Esophagus muscularis mucosa (tissue), 4 donors: ENCODE results near the gene CREB3L4. TPM values are rescaled to one million over a fixed set of nuclear protein-coding genes. Genes with fewer than 3 reads are reported as not detected.

ENCODE experiments used
- DNase-seq: peaks from one replicate; pipeline ENCODE4 v3.0.0-alpha.2; 2017; ENCODE audit errors: extremely low spot score
- H3K27ac ChIP-seq, 4 donors: fragments of 200-600 bp; sonication (generic); replicated peaks in 1 of 4; 1 replicate in 3 of 4; 2 replicates in 1 of 4; pipeline ENCODE4 v1.5.1; 2016 to 2019; ENCODE audit warnings: mild to moderate bottlenecking in 1 of 4
- H3K27me3 ChIP-seq, 4 donors: fragments of 200-600 bp; sonication (generic); one replicate each; pipeline versions ENCODE4 v1.5.1 to v1.6.0; 2016 to 2019
- H3K36me3 ChIP-seq, 4 donors: fragments of 200-600 bp; sonication (generic); one replicate each; pipeline ENCODE4 v1.5.1; 2016 to 2019
- H3K4me1 ChIP-seq, 4 donors: fragments of 200-600 bp; sonication (generic); one replicate each; pipeline ENCODE4 v1.5.1; 2016 to 2019
- H3K4me3 ChIP-seq, 4 donors: fragments of 200-600 bp; sonication (generic); 1 replicate in 2 of 4; 2 replicates in 2 of 4; pipeline ENCODE4 v1.5.1; 2016 to 2019; ENCODE audit warnings: mild to moderate bottlenecking in 4 of 4, moderate library complexity in 1 of 4
- H3K9me3 ChIP-seq, 4 donors: fragments of 200-600 bp; sonication (generic); 1 replicate in 3 of 4; 2 replicates in 1 of 4; pipeline ENCODE4 v1.5.1; 2016 to 2019
- CTCF ChIP-seq, 3 experiments: fragments of 200-600 bp in 2 of 3; fragments of 450-650 bp in 1 of 3; sonication (generic) in 2 of 3; IDR thresholded peaks; one replicate each; pipeline ENCODE4 v1.5.1; 2017 to 2019; ENCODE audit warnings: antibody characterized with exemption in 3 of 3, mild to moderate bottlenecking in 2 of 3, moderate library complexity in 1 of 3
- EP300 ChIP-seq: sonication (generic); formaldehyde crosslinking; IDR thresholded peaks from one replicate; pipeline ENCODE4 v1.6.1; 2017; ENCODE audit warnings: antibody characterized with exemption
- POLR2A ChIP-seq: fragments of 450-650 bp; IDR thresholded peaks from one replicate; pipeline ENCODE4 v1.6.1; 2017; ENCODE audit warnings: antibody characterized with exemption, moderate library complexity, mild to moderate bottlenecking, low read depth
- POLR2AphosphoS5 ChIP-seq, 2 donors: sonication (generic); formaldehyde crosslinking; IDR thresholded peaks; one replicate each; pipeline ENCODE4 v1.6.1; 2017; ENCODE audit warnings: antibody characterized with exemption in 2 of 2
- WGBS: methylation state at CpG from one replicate; pipeline ENCODE4 v1.1.5; 2018; 5-methylcytosine and 5-hydroxymethylcytosine counted together
- intact Hi-C: fragments of 100-400 bp; cut with DNase I; formaldehyde crosslinking; loops from one replicate; pipeline ENCODE4 v1.15.1; 2023
- total RNA-seq, 4 donors: library from RNA; depleted of rRNA; stranded (reverse); fragments of >200 nt; gene quantifications; one replicate each; pipeline versions ENCODE4 v1.1.0 to v1.2.1, GENCODE V29; 2016

CREB3L4 gene
- total RNA-seq, 4 donors from 2014 or later = 2.9 to 7.6 (median 6.8) TPM

- peaks cover 11 to 33% (median 28%) of the 10 kb centered on the region in 4 donors for H3K4me1 ChIP-seq
- intact Hi-C loops = no loop called here
- H3K27me3 ChIP-seq = no peaks in the 10 kb centered on the region
- peak overlapping the region; percentile 61 to 71 (median 64) for H3K4me3 ChIP-seq
- 65% methylated on average over 6 of the region's 6 CpGs for WGBS
- DNase-seq = no peak
- no peak for TF ChIP-seq POLR2A
- TF ChIP-seq POLR2AphosphoS5 (IDR thresholded peaks at IDR 0.05) = peak in 1 of 2 donors; percentile 26
- H3K27ac ChIP-seq = peak overlapping the region; percentile 83 to 91 (median 88)
- H3K9me3 ChIP-seq = no peaks in the 10 kb centered on the region
- peaks cover 4 to 34% (median 21%) of the 10 kb centered on the region in 4 donors for H3K36me3 ChIP-seq
These were observed 16.6 kb downstream of the CREB3L4 start for GRCh38 chr1:153984123-153984894.

- H3K9me3 ChIP-seq = no peaks in the 10 kb centered on the region
- no peak for TF ChIP-seq EP300
- peak; percentile 34 to 68 for TF ChIP-seq POLR2AphosphoS5 (IDR thresholded peaks at IDR 0.05)
- peaks cover 18 to 39% (median 36%) of the 10 kb centered on the region in 4 donors for H3K4me1 ChIP-seq
- no peak for DNase-seq
- intact Hi-C loops = loop anchor here (5.0 kb wide), 2 partner anchors 38 to 308 kb away; partner anchors contain the start of genes DENND4B and NPR1
- peak overlapping the region; percentile 61 to 71 (median 64) for H3K4me3 ChIP-seq
- no peaks in the 10 kb centered on the region for H3K27me3 ChIP-seq
- 9% methylated on average over 7 of the region's 7 CpGs for WGBS
- peak overlapping the region; percentile 83 to 91 (median 88) for H3K27ac ChIP-seq
- H3K36me3 ChIP-seq = peaks cover 4 to 31% (median 21%) of the 10 kb centered on the region in 4 donors
These were observed 17.7 kb downstream of the CREB3L4 start for GRCh38 chr1:153985341-153985912.

- peak within 1 kb of the TSS; percentile 83 to 91 (median 88) for H3K27ac ChIP-seq
- H3K36me3 ChIP-seq = peaks cover 4 to 23% (median 15%) of the 10 kb centered on the region in 4 donors
- peaks cover 18 to 39% (median 37%) of the 10 kb centered on the region in 4 donors for H3K4me1 ChIP-seq
- H3K27me3 ChIP-seq = no peaks in the 10 kb centered on the region
- intact Hi-C loops = loop anchor here (2.0 to 5.0 kb wide), 3 partner anchors 39 to 309 kb away; partner anchors contain the start of genes DENND4B and NPR1
- H3K9me3 ChIP-seq = no peaks in the 10 kb centered on the region
- 2% methylated on average over 27 of the region's 32 CpGs for WGBS
- peak; percentile 98 for DNase-seq
- peak within 1 kb of the TSS; percentile 61 to 71 (median 64) for H3K4me3 ChIP-seq
- TF ChIP-seq CTCF (IDR thresholded peaks at IDR 0.05) (no peak), POLR2AphosphoS5 (IDR thresholded peaks at IDR 0.05) (peak; percentile 72 to 84)
These were observed 18.4 kb downstream of the CREB3L4 start, which contains the start of gene RAB13 for GRCh38 chr1:153985941-153986761. Gene RAB13, minus strand, starts transcription at chr1:153986339. Its CDS starts 103 bp downstream, at chr1:153986236.

- Histone ChIP-seq H3K27ac (peak overlapping the region in 3 of 4 donors; percentile 83 to 89 (median 87)), H3K9me3 (no peaks in the 10 kb centered on the region), H3K27me3 (no peaks in the 10 kb centered on the region), H3K4me1 (peaks cover 32 to 54% (median 52%) of the 10 kb centered on the region in 4 donors), H3K36me3 (peaks cover 10 to 20% (median 19%) of the 10 kb centered on the region in 4 donors), H3K4me3 (no peak overlapping the region)
- TF ChIP-seq CTCF (IDR thresholded peaks at IDR 0.05) (no peak), POLR2A (no peak)
- intact Hi-C loops = loop anchor here (2.0 to 5.0 kb wide), 3 partner anchors 40 to 310 kb away; partner anchors contain the start of genes DENND4B and NPR1
- no peak for DNase-seq
- 91% methylated on average over 8 of the region's 8 CpGs for WGBS
These were observed 19.9 kb downstream of the CREB3L4 start for GRCh38 chr1:153987621-153988020.

GRCh38 chr1:153990468-153991150 lies 22.9 kb downstream of the CREB3L4 start, which contains the start of gene RPS27:
Gene RPS27, plus strand, starts transcription at chr1:153990762. Its CDS starts 35 bp downstream, at chr1:153990797.
- Histone ChIP-seq H3K4me1 (peaks cover 35 to 58% (median 56%) of the 10 kb centered on the region in 4 donors), H3K4me3 (peak within 1 kb of the TSS; percentile 85 to 94 (median 87)), H3K9me3 (no peaks in the 10 kb centered on the region), H3K27me3 (no peaks in the 10 kb centered on the region), H3K27ac (peak within 1 kb of the TSS; percentile 91 to 97 (median 95)), H3K36me3 (peaks cover 24 to 44% (median 39%) of the 10 kb centered on the region in 4 donors)
- intact Hi-C loops = loop anchor here (5.0 kb wide), 1 partner anchor 192 kb away; no protein-coding TSS in a partner anchor
- TF ChIP-seq CTCF (IDR thresholded peaks at IDR 0.05) (no peak), POLR2AphosphoS5 (IDR thresholded peaks at IDR 0.05) (peak; percentile 100), POLR2A (peak; percentile 99), EP300 (no peak)
- WGBS = 1% methylated on average over 25 of the region's 36 CpGs
- peak; percentile 98 for DNase-seq
